ENCODE data around the gene DAP3.
"Not testable (repeated sequence)": the region's sequence is repeated elsewhere in the genome, so short reads cannot be mapped to it uniquely, and the experiment has no call there.

Gene DAP3

GRCh38 chr1:155689081-155689607, at the start of gene DAP3:
TSS of gene DAP3 (plus strand) at chr1:155689091. CDS start at chr1:155709780, 20,689 bp downstream.
- peaks cover 48% of the 10 kb centered on the region for H3K36me3 ChIP-seq (ENCODE audit: insufficient read depth, low read length)
- not testable (repeated sequence) for H2AFZ ChIP-seq (ENCODE audit: low read length); H3K9me2 ChIP-seq (ENCODE audit: low read depth, low read length); H4K20me1 ChIP-seq (ENCODE audit: insufficient read depth, low read length); H3K27me3 ChIP-seq (ENCODE audit: insufficient read depth, low read length); H3F3A ChIP-seq (ENCODE audit: insufficient read depth, low read length)
- peak within 1 kb of the TSS; percentile 83 for H3K27ac ChIP-seq (ENCODE audit: low read depth, low read length, poor library complexity, severe bottlenecking)
- H3K9me3 ChIP-seq (ENCODE audit: low read length): peaks cover 12% of the 10 kb centered on the region
- H3K9ac ChIP-seq (ENCODE audit: low read length): peak within 1 kb of the TSS; percentile 99
- peaks cover 36% of the 10 kb centered on the region for H3K4me1 ChIP-seq (ENCODE audit: insufficient read depth, low read length, severe bottlenecking)
- H3K4me3 ChIP-seq (ENCODE audit: low read depth, low read length, poor library complexity, severe bottlenecking): peak within 1 kb of the TSS; percentile 98
- H3K4me2 ChIP-seq (ENCODE audit: low read length): peak within 1 kb of the TSS; percentile 85
- H3K79me2 ChIP-seq (ENCODE audit: insufficient read depth, low read length): peaks cover 86% of the 10 kb centered on the region

GRCh38 chr1:155640367-155640766, 48.5 kb upstream of the DAP3 start:
- Histone ChIP-seq H3K9ac (ENCODE audit: low read length) (no peak overlapping the region), H3K79me2 (ENCODE audit: insufficient read depth, low read length) (no peaks in the 10 kb centered on the region), H3F3A (ENCODE audit: insufficient read depth, low read length) (no peaks in the 10 kb centered on the region), H4K20me1 (ENCODE audit: insufficient read depth, low read length) (no peaks in the 10 kb centered on the region), H3K4me1 (ENCODE audit: insufficient read depth, low read length, severe bottlenecking) (peaks cover 20% of the 10 kb centered on the region), H3K27me3 (ENCODE audit: insufficient read depth, low read length) (peaks cover 5% of the 10 kb centered on the region; the same call in 1 of the 2 replicates), H3K27ac (ENCODE audit: low read depth, low read length, poor library complexity, severe bottlenecking) (no peak overlapping the region), H3K4me2 (ENCODE audit: low read length) (no peak overlapping the region), H3K4me3 (ENCODE audit: low read depth, low read length, poor library complexity, severe bottlenecking) (no peak overlapping the region), H3K9me2 (ENCODE audit: low read depth, low read length) (no peaks in the 10 kb centered on the region), H2AFZ (ENCODE audit: low read length) (no peak overlapping the region), H3K36me3 (ENCODE audit: insufficient read depth, low read length) (no peaks in the 10 kb centered on the region), H3K9me3 (ENCODE audit: low read length) (peaks cover 14% of the 10 kb centered on the region)
- TF ChIP-seq EZH2 (IDR thresholded peaks at IDR 0.05; ENCODE audit: borderline replicate concordance, low read length) (no peak), CTCF (IDR thresholded peaks at IDR 0.05; ENCODE audit: low read length) (no peak)

GRCh38 chr1:155642559-155643180, 46.2 kb upstream of the DAP3 start:
- H3K27me3 ChIP-seq (ENCODE audit: insufficient read depth, low read length); H4K20me1 ChIP-seq (ENCODE audit: insufficient read depth, low read length); H3K4me3 ChIP-seq (ENCODE audit: low read depth, low read length, poor library complexity, severe bottlenecking); H3K36me3 ChIP-seq (ENCODE audit: insufficient read depth, low read length); H3K79me2 ChIP-seq (ENCODE audit: insufficient read depth, low read length); H3K9me2 ChIP-seq (ENCODE audit: low read depth, low read length); H2AFZ ChIP-seq (ENCODE audit: low read length); H3K27ac ChIP-seq (ENCODE audit: low read depth, low read length, poor library complexity, severe bottlenecking); H3F3A ChIP-seq (ENCODE audit: insufficient read depth, low read length); H3K4me2 ChIP-seq (ENCODE audit: low read length); H3K9ac ChIP-seq (ENCODE audit: low read length): not testable (repeated sequence)
- Histone ChIP-seq H3K4me1 (ENCODE audit: insufficient read depth, low read length, severe bottlenecking) (peaks cover 18% of the 10 kb centered on the region), H3K9me3 (ENCODE audit: low read length) (peaks cover 14% of the 10 kb centered on the region)

GRCh38 chr1:155643230-155643629, 45.7 kb upstream of the DAP3 start:
- no peak overlapping the region for H3K4me2 ChIP-seq (ENCODE audit: low read length)
- no peaks in the 10 kb centered on the region for H4K20me1 ChIP-seq (ENCODE audit: insufficient read depth, low read length)
- peaks cover 5% of the 10 kb centered on the region; the same call in 1 of the 2 replicates for H3K27me3 ChIP-seq (ENCODE audit: insufficient read depth, low read length)
- H3K9me3 ChIP-seq (ENCODE audit: low read length): peaks cover 14% of the 10 kb centered on the region
- no peak overlapping the region for H3K4me3 ChIP-seq (ENCODE audit: low read depth, low read length, poor library complexity, severe bottlenecking)
- peaks cover 18% of the 10 kb centered on the region for H3K4me1 ChIP-seq (ENCODE audit: insufficient read depth, low read length, severe bottlenecking)
- H2AFZ ChIP-seq (ENCODE audit: low read length): no peak overlapping the region
- H3F3A ChIP-seq (ENCODE audit: insufficient read depth, low read length): no peaks in the 10 kb centered on the region
- H3K27ac ChIP-seq (ENCODE audit: low read depth, low read length, poor library complexity, severe bottlenecking): no peak overlapping the region
- no peaks in the 10 kb centered on the region for H3K9me2 ChIP-seq (ENCODE audit: low read depth, low read length)
- H3K36me3 ChIP-seq (ENCODE audit: insufficient read depth, low read length): no peaks in the 10 kb centered on the region
- no peak overlapping the region for H3K9ac ChIP-seq (ENCODE audit: low read length)
- no peak for TF ChIP-seq EZH2 (IDR thresholded peaks at IDR 0.05; ENCODE audit: borderline replicate concordance, low read length)
- no peak for TF ChIP-seq CTCF (IDR thresholded peaks at IDR 0.05; ENCODE audit: low read length)
- no peaks in the 10 kb centered on the region for H3K79me2 ChIP-seq (ENCODE audit: insufficient read depth, low read length)
